Body of pancreas (tissue), 4 donors: Measurements from ENCODE around the gene MT1A.
A peak's percentile ranks its signal among the peaks of the same experiment; 100 is the strongest.

Experiments used
- CTCF ChIP-seq, 7 experiments: fragments of 450-650 bp in 4 of 7; fragments of 200-600 bp in 3 of 7; sonication (generic) in 3 of 7; IDR thresholded peaks; one replicate each; pipeline ENCODE4 v1.5.1; 2016 to 2019; ENCODE audit warnings: antibody characterized with exemption in 7 of 7
- POLR2A ChIP-seq, 3 donors: fragments of 450-650 bp; IDR thresholded peaks; one replicate each; pipeline ENCODE4 v1.6.1; 2016; ENCODE audit warnings: antibody characterized with exemption in 3 of 3, mild to moderate bottlenecking in 2 of 3

GRCh38 chr16:56684926-56685590 is 46.6 kb downstream of the MT1A start:
- TF ChIP-seq CTCF (IDR thresholded peaks at IDR 0.05) = no peak
- TF ChIP-seq POLR2A (IDR thresholded peaks at IDR 0.05) = peak; percentile 32 to 88 (median 84)
